OCI-LY3 (cell line): ENCODE data around the gene STAB1.

Experiments
- H2AFZ ChIP-seq: fragments of 200-600, 300-600 bp; shearing (Covaris generic); 2 replicates; pipeline ENCODE4 v1.6.0; 2014; ENCODE audit warnings: antibody characterized with exemption, low read depth, low read length
- H3K27ac ChIP-seq: fragments of 200-600, 300-600 bp; sonication (generic); 2 replicates; pipeline ENCODE4 v1.5.1; 2014; ENCODE audit warnings: mild to moderate bottlenecking, low read length, moderate library complexity, mixed read lengths
- H3K27me3 ChIP-seq: fragments of 200-600, 300-600 bp; sonication (generic); 2 replicates; pipeline ENCODE4 v1.6.1; 2014; ENCODE audit warnings: low read depth, low read length, mixed read lengths
- H3K36me3 ChIP-seq: fragments of 200-600, 300-600 bp; sonication (generic); replicated peaks from 2 replicates; pipeline ENCODE3; 2014; ENCODE audit warnings: low read depth, low read length, mixed read lengths
- H3K4me1 ChIP-seq: fragments of 300-600, 200-600 bp; sonication (generic); 2 replicates; pipeline ENCODE4 v1.6.1; 2014; ENCODE audit warnings: low read length, mixed read lengths
- H3K4me2 ChIP-seq: fragments of 200-600, 300-600 bp; sonication (generic); 2 replicates; pipeline ENCODE4 v1.6.1; 2014; ENCODE audit warnings: low read length, mixed read lengths
- H3K4me3 ChIP-seq: fragments of 300-600, 200-600 bp; sonication (generic); 2 replicates; pipeline ENCODE4 v1.5.1; 2014; ENCODE audit warnings: antibody characterized with exemption, mild to moderate bottlenecking, low read length, moderate library complexity
- H3K79me2 ChIP-seq: fragments of 300-600, 200-600 bp; shearing (Covaris generic); 2 replicates; pipeline ENCODE4 v1.6.1; 2014; ENCODE audit warnings: mild to moderate bottlenecking, low read length, mixed read lengths
- H3K9ac ChIP-seq: fragments of 300-600, 200-600 bp; shearing (Covaris generic); 2 replicates; pipeline ENCODE4 v1.6.0; 2014; ENCODE audit warnings: mild to moderate bottlenecking, low read length, moderate library complexity
- H3K9me3 ChIP-seq: fragments of 200-600, 300-600 bp; shearing (Covaris generic); 2 replicates; pipeline ENCODE4 v1.6.1; 2014; ENCODE audit warnings: low read length, mixed read lengths; ENCODE audit not compliant: insufficient read depth
- H4K20me1 ChIP-seq: fragments of 200-600, 300-600 bp; sonication (generic); 2 replicates; pipeline ENCODE4 v1.6.1; 2016; ENCODE audit warnings: low read length, mixed read lengths; ENCODE audit not compliant: insufficient read depth
- EZH2phosphoT487 ChIP-seq: fragments of 200-600 bp; shearing (Covaris generic); IDR thresholded peaks from 2 replicates; pipeline ENCODE4 v1.6.1; 2018; ENCODE audit warnings: antibody characterized with exemption, mixed run types, low read depth
- TF ChIP-seq, protein P1 (sequence below): fragments of 200-600, 300-600 bp; sonication (generic); IDR thresholded peaks from 2 replicates; pipeline ENCODE4 v1.5.1; 2014; ENCODE audit warnings: antibody characterized with exemption, low read length, low read depth

Gene STAB1

GRCh38 chr3:52494445-52494844, 693 bp upstream of the STAB1 start:
- no peak overlapping the region for H2AFZ ChIP-seq
- no peak overlapping the region for H3K4me2 ChIP-seq
- no peaks in the 10 kb centered on the region for H3K4me1 ChIP-seq
- peaks cover 20% of the 10 kb centered on the region for H3K36me3 ChIP-seq
- no peaks in the 10 kb centered on the region for H3K79me2 ChIP-seq
- no peaks in the 10 kb centered on the region for H3K9me3 ChIP-seq
- TF ChIP-seq, protein P1, sequence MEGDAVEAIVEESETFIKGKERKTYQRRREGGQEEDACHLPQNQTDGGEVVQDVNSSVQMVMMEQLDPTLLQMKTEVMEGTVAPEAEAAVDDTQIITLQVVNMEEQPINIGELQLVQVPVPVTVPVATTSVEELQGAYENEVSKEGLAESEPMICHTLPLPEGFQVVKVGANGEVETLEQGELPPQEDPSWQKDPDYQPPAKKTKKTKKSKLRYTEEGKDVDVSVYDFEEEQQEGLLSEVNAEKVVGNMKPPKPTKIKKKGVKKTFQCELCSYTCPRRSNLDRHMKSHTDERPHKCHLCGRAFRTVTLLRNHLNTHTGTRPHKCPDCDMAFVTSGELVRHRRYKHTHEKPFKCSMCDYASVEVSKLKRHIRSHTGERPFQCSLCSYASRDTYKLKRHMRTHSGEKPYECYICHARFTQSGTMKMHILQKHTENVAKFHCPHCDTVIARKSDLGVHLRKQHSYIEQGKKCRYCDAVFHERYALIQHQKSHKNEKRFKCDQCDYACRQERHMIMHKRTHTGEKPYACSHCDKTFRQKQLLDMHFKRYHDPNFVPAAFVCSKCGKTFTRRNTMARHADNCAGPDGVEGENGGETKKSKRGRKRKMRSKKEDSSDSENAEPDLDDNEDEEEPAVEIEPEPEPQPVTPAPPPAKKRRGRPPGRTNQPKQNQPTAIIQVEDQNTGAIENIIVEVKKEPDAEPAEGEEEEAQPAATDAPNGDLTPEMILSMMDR = no peak
- TF ChIP-seq EZH2phosphoT487 = no peak
- no peak overlapping the region for H3K9ac ChIP-seq
- H3K27ac ChIP-seq = no peak overlapping the region
- no peak overlapping the region for H3K4me3 ChIP-seq
- H4K20me1 ChIP-seq = no peaks in the 10 kb centered on the region
- H3K27me3 ChIP-seq = no peaks in the 10 kb centered on the region

DNA sequence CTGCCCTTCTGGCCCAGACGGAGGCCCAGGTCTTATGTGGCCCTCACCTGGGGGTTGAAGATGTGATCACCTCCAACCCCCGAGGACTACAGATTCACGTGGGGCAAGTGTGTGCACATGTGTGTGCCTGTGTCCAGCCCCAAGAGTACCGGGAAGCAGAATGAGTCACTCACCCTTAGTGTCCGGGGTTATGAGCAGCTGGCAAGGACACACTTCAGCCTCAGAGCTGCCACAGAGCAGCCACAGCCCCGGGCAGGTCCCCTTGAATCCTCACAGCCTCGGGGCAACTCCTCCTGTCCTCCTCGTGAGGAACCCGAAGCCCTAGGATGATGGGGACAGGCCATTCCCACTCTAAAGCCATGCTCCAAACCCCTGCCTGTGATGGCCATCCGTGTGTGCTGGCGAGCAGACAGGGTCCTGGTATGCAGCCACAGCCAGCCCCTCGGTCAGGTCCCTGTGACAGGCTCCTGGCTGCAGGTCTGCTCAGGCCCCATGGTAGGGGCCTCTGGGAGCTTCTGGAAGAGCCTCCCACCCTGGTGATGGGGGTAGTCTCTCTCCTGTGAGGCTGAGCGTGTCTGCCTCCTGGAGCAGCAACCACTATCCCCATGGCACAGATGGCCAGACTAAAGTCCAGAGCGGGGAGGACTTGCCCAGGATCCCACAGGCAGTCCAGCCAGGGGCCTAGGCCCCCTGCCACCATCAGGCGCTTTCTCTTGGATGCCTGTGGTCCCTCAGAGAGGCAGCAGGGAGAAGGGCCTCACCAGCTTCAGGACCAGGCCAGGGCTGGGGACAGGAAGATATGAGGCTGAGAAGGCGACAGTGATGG, 852 bp downstream of the STAB1 start:
- Histone ChIP-seq H3K4me2 (no peak overlapping the region), H2AFZ (no peak overlapping the region), H3K79me2 (no peaks in the 10 kb centered on the region), H3K27ac (no peak overlapping the region), H3K9me3 (no peaks in the 10 kb centered on the region), H3K27me3 (no peaks in the 10 kb centered on the region), H4K20me1 (no peaks in the 10 kb centered on the region), H3K9ac (no peak overlapping the region), H3K4me3 (no peak overlapping the region), H3K4me1 (no peaks in the 10 kb centered on the region), H3K36me3 (peaks cover 9% of the 10 kb centered on the region)
- TF ChIP-seq EZH2phosphoT487 = no peak

DNA sequence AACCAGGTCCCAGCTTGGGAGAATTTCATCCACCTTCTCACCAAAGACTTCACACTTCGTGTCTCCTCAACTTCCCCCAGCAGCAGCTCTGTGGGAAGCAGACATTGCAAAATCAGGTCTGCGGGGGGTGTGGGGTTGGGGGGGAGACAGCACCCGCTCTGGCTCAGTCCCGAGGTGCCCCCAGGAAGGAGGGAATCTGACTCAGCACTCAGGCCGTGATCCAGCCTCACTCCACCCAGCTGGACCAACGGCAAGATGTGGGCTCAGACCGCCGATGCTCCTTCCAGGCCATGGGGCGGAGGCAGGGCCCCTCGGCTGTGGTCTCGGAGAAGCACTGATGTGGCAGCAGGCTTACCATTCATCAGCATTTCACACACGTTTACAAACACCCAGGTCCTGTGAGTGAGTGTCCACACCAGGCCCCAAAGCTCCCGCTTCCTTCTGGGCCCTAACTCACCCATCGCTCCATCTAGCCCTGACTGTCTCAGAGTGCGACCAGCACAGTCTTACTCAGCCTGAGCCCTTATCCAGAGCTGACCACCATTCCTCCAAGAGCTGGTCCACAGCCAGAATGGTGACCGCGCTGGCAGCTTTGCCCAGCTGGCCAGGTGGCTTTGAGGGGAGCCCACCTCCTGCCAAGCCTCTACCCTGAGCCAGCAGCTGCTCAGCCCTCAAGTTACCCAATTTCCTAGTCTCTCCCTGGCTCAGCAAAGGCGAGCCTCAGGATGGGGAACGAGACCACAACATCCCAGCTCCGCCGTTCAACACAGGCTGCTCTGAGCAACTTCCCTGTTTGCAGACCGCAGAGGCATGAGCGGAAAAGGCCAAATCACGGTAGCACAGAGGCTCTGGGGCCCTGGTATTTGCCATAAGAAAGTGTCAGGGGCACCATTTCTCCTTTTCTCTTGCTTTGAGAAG, 3.3 kb downstream of the STAB1 start:
- H3K4me2 ChIP-seq = no peak overlapping the region
- TF ChIP-seq, protein P1 = no peak
- no peak for TF ChIP-seq EZH2phosphoT487

GRCh38 chr3:52501046-52501445, 5.9 kb downstream of the STAB1 start:
- no peaks in the 10 kb centered on the region for H3K9me3 ChIP-seq
- 0 out of 2 replicates have a peak, but pooled peaks cover 4% of the 10 kb centered on the region for H3K27me3 ChIP-seq
- H3K27ac ChIP-seq = no peak overlapping the region
- no peaks in the 10 kb centered on the region for H3K4me1 ChIP-seq
- no peak overlapping the region for H3K9ac ChIP-seq
- H3K79me2 ChIP-seq = no peaks in the 10 kb centered on the region
- no peak overlapping the region for H2AFZ ChIP-seq
- no peak overlapping the region for H3K4me3 ChIP-seq
- H4K20me1 ChIP-seq = no peaks in the 10 kb centered on the region
- H3K36me3 ChIP-seq = no peaks in the 10 kb centered on the region
- TF ChIP-seq EZH2phosphoT487 = no peak
- TF ChIP-seq, protein P1 = no peak
- no peak overlapping the region for H3K4me2 ChIP-seq

More for the DNA sequence above, 3.3 kb downstream of the STAB1 start:
- H3K27ac ChIP-seq = no peak overlapping the region
- no peak overlapping the region for H2AFZ ChIP-seq
- H3K9ac ChIP-seq = no peak overlapping the region
- no peaks in the 10 kb centered on the region for H3K4me1 ChIP-seq
- H3K27me3 ChIP-seq = 0 out of 2 replicates have a peak, but pooled peaks cover 4% of the 10 kb centered on the region
- H3K9me3 ChIP-seq = no peaks in the 10 kb centered on the region
- no peaks in the 10 kb centered on the region for H3K36me3 ChIP-seq
- H3K4me3 ChIP-seq = no peak overlapping the region
- H3K79me2 ChIP-seq = no peaks in the 10 kb centered on the region
- no peaks in the 10 kb centered on the region for H4K20me1 ChIP-seq
